ENCODE data around the gene B3GALT6. TPM values are rescaled to one million over a fixed set of nuclear protein-coding genes. Genes with fewer than 3 reads are reported as not detected.

Gene B3GALT6
- total RNA-seq, 1 experiment from 2014 or later, result 46.4 TPM

GRCh38 chr1:1262758-1263157 lies 30.7 kb downstream of the B3GALT6 start:
- DNase-seq (ENCODE audit: low read depth, low spot score) (no peak), ATAC-seq (no peak)
- no peaks in the 10 kb centered on the region for H3K9me3 ChIP-seq (ENCODE audit: control insufficient read depth, insufficient read depth, low read depth, low read length)
- no TSS peak for BruUV-seq (replicated peaks)
- H3K4me3 ChIP-seq (ENCODE audit: low read depth in 2 of 2, low read length in 2 of 2), result no peak overlapping the region
- no peaks in the 10 kb centered on the region for H3K27me3 ChIP-seq (ENCODE audit: control insufficient read depth, insufficient read depth, low read length)
- in situ Hi-C loops (cut with HindIII; ENCODE audit: low pct_unique_long_range_greater_than_20kb, low sequenced_read_pairs) (no loop called here), intact Hi-C loops (cut with micrococcal nuclease; ENCODE audit: unreplicated experiment) (no loop called here)
- H3K36me3 ChIP-seq (ENCODE audit: control insufficient read depth, insufficient read depth, low read length), result no peaks in the 10 kb centered on the region; the same call in 1 of the 2 replicates
- ChIA-PET CTCF (no interaction called here), POLR2A (no interaction called here)
- 0 out of 2 replicates have a peak, but pooled peaks cover 3% of the 10 kb centered on the region for H3K4me1 ChIP-seq (ENCODE audit: control insufficient read depth, insufficient read depth, low read length)
- H3K27ac ChIP-seq (ENCODE audit: low read length), result no peak overlapping the region
- TF ChIP-seq CTCF (IDR thresholded peaks at IDR 0.05), result no peak
- no peak for TF ChIP-seq POLR2AphosphoS5 (IDR thresholded peaks at IDR 0.05; ENCODE audit: low read depth, low read length)
- TF ChIP-seq REST (IDR thresholded peaks at IDR 0.05; ENCODE audit: insufficient read depth in 1 of 2, low read depth in 2 of 2, low read length in 1 of 2), result no peak
- TF ChIP-seq SIN3A (IDR thresholded peaks at IDR 0.05; ENCODE audit: borderline replicate concordance, insufficient read depth, low read depth, low read length), result no peak
- no peak for TF ChIP-seq TCF7L2 (IDR thresholded peaks at IDR 0.05; ENCODE audit: low read depth, low read length)

- Histone ChIP-seq H3K36me3 (ENCODE audit: control insufficient read depth, insufficient read depth, low read length) (no peaks in the 10 kb centered on the region; the same call in 1 of the 2 replicates), H3K27me3 (ENCODE audit: control insufficient read depth, insufficient read depth, low read length) (no peaks in the 10 kb centered on the region), H3K4me3 (ENCODE audit: low read depth in 2 of 2, low read length in 2 of 2) (no peak overlapping the region), H3K9me3 (ENCODE audit: control insufficient read depth, insufficient read depth, low read depth, low read length) (no peaks in the 10 kb centered on the region), H3K27ac (ENCODE audit: low read length) (no peak overlapping the region), H3K4me1 (ENCODE audit: control insufficient read depth, insufficient read depth, low read length) (0 out of 2 replicates have a peak, but pooled peaks cover 3% of the 10 kb centered on the region)
- in situ Hi-C loops (cut with HindIII; ENCODE audit: low pct_unique_long_range_greater_than_20kb, low sequenced_read_pairs), result no loop called here
- TF ChIP-seq CTCF (IDR thresholded peaks at IDR 0.05), result no peak
- no peak for TF ChIP-seq REST (IDR thresholded peaks at IDR 0.05; ENCODE audit: insufficient read depth in 1 of 2, low read depth in 2 of 2, low read length in 1 of 2)
- TF ChIP-seq TCF7L2 (IDR thresholded peaks at IDR 0.05; ENCODE audit: low read depth, low read length), result no peak
- TF ChIP-seq SIN3A (IDR thresholded peaks at IDR 0.05; ENCODE audit: borderline replicate concordance, insufficient read depth, low read depth, low read length), result no peak
- no peak for TF ChIP-seq POLR2AphosphoS5 (IDR thresholded peaks at IDR 0.05; ENCODE audit: low read depth, low read length)
- BruUV-seq (replicated peaks), result no TSS peak
- intact Hi-C loops (cut with micrococcal nuclease; ENCODE audit: unreplicated experiment), result no loop called here
- ATAC-seq (no peak), DNase-seq (ENCODE audit: low read depth, low spot score) (no peak)
- ChIA-PET CTCF (no interaction called here), POLR2A (interaction anchor here (0.6 kb wide), 2 partner anchors 10 to 13 kb away, joined by 5 to 8 read pairs; partner anchors contain the start of gene UBE2J2)
Observed at GRCh38 chr1:1264026-1264425, 32.0 kb downstream of the B3GALT6 start.

All from Panc1 (cell line).